Body of pancreas (tissue), 4 donors: Measurements from ENCODE around the gene UBASH3A.

Experiments
- CTCF ChIP-seq, 7 experiments: fragments of 450-650 bp in 4 of 7; fragments of 200-600 bp in 3 of 7; sonication (generic) in 3 of 7; IDR thresholded peaks; one replicate each; pipeline ENCODE4 v1.5.1; 2016 to 2019; ENCODE audit warnings: antibody characterized with exemption in 7 of 7
- POLR2A ChIP-seq, 3 donors: fragments of 450-650 bp; IDR thresholded peaks; one replicate each; pipeline ENCODE4 v1.6.1; 2016; ENCODE audit warnings: antibody characterized with exemption in 3 of 3, mild to moderate bottlenecking in 2 of 3

DNA sequence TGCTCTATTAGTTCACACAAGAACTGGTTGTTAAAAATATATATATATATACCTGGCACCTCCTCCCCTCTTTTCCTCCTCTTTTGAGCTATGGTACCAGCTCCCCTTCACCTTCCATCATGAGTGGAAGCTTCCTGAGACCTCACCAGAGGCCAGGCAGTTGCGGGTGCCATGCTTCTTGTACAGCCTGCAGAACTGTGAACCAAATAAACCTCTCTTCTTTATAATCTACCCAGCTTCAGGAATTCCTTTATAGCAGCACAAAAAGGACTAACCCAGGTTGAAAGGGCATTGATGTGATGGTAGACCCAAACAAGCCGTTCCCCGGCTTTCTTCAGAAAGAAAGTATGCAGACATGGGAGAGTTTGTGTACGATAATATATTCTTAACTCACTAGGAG is 77.5 kb downstream of the UBASH3A start:
- TF ChIP-seq CTCF (IDR thresholded peaks at IDR 0.05) (no peak), POLR2A (IDR thresholded peaks at IDR 0.05) (no peak)
